KG1 (cell line): ENCODE measurements around the gene ILK.
A peak's percentile ranks its signal among the peaks of the same experiment; 100 is the strongest.

ENCODE experiments used
- DNase-seq: peaks from one replicate; lab custom pipeline; 2025; lab: John Stamatoyannopoulos, UW

The ILK gene

DNA sequence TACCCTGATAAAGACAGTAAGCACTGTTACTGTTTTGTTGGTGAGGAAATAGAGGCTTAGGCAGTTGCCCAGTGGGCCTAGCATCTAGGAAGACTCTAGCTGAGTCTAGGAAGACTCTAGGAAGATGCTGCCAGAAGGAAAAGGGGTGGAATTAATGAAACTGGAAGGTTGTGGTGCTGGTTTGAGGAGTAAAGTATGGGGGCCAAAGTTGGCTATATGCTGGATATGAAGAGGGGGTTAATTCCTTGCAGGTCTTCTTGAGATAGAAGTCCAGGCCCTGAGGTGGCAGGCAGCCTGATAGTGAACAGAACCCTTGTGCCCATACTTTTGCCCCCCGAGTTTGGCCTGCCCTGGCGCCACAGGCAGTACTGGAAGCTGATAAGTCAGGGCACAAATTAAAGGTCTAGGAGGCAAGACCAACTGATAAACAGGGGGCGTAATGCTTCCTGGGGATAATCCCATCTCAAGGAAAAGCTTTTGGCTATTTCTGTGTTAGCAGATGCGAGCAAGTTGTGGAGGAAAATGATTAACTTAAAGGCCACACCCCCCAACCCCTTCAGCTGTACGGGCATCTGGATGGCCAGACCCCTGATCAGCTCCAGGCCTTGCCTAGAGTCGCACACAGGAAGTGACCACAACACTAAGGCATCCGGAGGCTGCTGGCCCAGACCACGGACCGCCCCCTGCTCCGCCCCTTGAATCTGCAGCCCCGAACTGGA, 3.1 kb downstream of the ILK start:
- no peak for DNase-seq

DNA sequence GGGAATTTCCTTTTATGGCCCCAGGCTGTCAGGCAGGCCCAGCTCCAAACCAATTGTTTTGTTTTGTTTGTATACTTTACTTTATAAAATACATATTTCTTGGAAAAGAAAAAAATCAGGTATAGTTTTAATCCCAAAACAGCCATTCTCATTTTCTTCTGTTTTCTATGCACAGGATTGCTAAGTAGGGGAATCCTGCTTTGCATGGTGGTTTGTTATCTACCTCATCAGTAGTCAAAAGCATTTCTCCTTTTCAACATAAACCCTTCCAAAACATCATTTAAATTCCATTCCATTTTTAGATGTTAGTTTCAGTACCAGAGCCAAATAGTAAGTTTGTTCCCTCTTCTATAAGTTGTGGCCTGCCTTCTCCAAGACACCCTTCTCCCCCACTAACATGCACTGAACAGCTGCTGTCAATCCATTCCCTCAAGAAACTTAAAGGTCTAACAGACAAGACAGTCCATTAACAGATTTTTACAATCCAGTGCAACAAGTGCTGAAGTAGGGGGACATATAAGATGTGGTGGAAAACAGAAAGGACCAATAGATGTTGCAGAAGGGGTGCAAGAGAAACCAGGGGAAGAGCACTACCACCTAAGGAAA, 3.7 kb downstream of the ILK start:
- DNase-seq = no peak

DNA sequence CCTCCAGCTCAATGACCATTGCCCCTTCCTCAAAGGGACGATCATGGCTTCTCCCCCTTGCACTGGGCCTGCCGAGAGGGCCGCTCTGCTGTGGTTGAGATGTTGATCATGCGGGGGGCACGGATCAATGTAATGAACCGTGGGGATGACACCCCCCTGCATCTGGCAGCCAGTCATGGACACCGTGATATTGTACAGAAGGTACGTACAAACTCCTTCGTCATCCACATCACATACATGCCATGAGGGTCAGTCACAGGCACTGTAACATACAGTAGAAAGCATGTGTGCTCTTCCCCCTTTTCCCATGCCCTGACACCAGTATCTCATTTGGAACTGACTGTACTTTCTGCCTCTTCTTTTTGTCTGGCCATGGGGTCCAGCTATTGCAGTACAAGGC, 4.4 kb downstream of the ILK start:
- no peak for DNase-seq

DNA sequence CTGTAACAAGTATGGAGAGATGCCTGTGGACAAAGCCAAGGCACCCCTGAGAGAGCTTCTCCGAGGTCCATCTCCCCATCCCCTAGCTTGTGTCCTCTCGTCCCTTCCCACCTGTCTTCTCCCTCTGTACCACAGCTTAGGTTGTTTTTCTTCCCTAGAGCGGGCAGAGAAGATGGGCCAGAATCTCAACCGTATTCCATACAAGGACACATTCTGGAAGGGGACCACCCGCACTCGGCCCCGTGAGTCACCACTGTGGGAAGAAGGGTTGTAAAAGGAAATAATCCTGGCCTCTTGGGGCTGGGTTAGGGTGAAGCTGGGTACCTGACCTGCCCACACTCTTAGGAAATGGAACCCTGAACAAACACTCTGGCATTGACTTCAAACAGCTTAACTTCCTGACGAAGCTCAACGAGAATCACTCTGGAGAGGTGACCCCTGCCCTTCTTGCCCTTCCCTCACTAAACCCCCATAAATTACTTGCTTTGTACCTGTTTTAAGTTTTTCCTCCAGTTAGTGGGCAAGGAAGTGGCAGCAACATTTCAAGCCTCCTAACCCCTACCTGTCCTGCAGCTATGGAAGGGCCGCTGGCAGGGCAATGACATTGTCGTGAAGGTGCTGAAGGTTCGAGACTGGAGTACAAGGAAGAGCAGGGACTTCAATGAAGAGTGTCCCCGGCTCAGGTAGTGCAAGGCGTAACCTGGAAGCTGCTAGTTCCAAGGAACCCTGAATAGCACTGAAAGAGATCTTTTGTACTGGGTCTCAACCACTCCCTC, 5.3 kb downstream of the ILK start:
- DNase-seq = no peak

DNA sequence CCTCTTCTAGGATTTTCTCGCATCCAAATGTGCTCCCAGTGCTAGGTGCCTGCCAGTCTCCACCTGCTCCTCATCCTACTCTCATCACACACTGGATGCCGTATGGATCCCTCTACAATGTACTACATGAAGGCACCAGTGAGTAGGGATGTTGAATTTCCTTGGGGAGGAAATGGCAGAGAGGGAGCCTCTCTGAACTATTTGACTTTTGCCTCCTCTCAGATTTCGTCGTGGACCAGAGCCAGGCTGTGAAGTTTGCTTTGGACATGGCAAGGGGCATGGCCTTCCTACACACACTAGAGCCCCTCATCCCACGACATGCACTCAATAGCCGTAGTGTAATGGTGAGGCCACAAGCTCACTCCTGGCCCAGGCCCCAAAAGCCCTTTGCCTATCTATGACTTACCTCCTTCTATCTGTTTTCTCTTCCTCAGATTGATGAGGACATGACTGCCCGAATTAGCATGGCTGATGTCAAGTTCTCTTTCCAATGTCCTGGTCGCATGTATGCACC, 6.0 kb downstream of the ILK start:
- no peak for DNase-seq

DNA sequence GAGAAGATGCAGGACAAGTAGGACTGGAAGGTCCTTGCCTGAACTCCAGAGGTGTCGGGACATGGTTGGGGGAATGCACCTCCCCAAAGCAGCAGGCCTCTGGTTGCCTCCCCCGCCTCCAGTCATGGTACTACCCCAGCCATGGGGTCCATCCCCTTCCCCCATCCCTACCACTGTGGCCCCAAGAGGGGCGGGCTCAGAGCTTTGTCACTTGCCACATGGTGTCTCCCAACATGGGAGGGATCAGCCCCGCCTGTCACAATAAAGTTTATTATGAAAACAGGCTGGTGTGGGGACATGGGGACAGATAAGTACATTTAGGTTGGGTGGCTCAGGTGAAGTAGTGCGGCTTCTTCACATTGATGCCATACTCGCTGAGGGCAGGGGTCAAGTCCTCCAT, 7.0 kb downstream of the ILK start:
- DNase-seq = no peak

DNA sequence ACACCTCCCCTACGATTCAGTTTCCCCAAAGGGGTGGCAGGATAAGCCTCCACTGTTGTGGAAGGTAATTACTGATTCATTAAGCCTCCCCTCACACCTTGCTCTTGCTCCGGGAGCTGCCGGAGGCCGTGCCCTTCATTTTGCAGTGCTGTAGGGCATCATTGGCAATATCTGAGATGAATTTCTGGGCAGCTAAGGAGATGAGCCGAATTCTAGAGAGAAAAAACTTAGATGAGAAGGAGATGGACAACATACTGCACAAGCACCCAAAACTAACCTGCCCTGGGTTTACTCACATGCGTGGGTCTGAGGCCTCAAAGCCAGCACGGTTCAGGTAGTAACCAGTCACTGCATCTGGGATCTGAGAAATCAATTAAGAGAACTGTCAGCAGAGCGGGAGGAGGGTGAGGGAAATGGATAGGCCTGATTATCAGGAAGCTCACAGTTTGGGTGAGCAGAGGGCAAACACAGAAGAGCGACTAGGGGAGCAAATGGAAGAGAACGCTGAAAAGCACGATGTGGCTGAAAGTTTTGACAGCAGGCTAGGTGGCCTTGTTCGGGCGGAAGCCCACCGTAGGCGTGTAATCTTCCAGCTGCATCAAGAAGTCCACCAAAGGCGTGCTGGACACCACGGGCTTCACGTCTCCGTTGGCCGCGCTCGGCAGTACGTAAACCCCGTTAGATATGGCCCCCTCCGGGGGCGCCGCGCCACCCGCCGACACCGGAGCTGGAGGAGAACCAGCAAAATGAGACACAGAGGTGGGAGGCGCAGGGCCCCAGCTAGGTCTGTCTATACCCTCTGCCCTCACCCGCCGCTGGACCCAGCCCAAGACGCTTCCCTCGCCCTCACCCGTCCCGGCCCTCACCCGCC, 7.8 kb downstream of the ILK start:
- no peak for DNase-seq

DNA sequence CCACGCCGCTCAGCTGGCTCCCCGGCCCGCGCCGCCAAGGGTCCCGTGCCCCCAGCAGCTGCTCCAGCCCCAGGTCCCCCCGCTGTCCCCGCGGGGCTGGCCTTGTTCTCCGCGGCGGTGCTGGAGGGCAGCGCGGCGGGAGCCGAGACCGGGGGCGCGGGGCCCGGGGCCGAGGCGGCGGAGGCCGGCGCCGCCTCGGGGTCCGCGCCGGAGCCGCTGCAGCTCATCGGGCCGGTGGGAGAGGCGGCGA, 8.3 kb downstream of the ILK start:
- no peak for DNase-seq

DNA sequence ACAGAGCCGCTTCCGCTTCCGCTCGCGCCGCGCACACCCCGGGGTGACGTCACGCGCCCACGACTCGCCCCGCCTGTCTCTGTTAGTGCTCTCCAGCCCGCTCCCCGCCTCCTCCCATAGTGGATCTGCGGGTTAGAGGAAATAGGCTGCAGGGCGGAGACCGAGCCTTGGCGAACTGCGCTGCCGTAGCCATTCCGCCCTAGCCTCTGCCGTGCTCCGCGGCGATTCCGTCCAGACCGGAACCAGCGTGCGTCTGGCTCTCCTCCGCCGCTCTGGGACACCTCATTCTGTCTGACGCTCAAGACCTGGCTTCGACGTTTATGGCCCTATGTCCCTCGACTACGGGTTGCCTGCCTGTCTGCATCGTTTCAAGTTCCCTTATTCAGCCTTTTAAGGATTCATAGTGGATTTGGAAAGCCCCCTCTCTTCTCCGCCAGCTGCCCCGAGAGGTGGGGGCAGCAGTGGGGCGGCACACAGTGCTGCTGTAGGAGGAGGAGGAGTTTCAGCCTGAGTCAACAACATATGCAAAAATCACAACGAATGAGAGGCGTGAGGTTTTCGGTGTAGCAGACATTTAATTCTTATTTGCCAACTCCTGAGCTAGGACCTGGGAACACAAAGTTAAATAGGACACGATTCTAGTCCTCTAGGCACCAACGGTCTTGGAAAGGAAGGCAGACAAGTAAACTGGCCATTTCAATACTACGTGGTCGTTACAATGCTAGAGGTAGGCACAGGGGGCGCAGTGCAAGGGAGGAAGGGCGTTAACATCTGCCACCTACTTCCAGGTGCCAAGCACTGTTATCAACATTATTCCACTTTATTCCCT, 8.9 kb downstream of the ILK start, which contains the start of gene TAF10:
TSS of gene TAF10 (minus strand) at position 4 of the 829 bp plus-strand sequence. CDS start 27 bp downstream, outside the sequence.
- DNase-seq = peak; percentile 82

DNA sequence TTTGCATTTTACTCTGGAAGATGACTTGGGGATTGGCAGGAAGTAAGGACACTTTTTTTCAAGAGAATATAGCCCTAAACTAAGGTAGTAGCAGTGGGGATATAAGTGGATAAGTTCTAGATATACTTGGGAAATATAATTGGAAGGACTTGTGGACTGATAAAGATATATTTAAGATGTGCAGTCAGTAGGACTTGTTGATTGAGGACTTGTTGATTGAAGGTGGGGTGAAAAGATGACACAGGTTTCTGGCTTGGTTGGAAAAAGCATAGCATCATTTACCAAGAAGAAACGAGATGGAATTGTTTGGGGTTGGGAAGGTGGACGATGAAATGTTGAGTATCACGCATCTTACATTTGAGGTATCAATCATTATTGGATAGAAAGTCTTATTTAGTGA, 9.9 kb downstream of the ILK start:
- DNase-seq = no peak

DNA sequence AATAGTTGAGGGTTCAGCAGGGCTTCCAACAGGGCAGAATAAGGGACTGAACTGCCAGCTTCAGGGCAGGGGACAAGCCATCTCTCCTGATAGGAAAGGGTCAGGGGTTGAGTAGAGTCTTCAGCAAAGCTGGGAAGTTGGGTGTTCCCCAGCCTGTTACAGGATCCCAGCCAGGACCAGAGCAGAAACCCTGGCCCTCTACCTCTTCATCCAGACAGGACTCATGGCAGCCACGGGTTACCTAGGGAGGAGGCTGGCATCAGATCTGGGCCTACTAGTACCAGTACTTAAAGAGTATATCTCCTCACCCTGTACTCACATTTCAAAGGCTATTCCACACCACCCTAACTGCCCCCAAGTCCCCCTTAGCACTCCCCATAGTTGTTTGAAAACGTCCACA, 10.9 kb downstream of the ILK start:
- no peak for DNase-seq

DNA sequence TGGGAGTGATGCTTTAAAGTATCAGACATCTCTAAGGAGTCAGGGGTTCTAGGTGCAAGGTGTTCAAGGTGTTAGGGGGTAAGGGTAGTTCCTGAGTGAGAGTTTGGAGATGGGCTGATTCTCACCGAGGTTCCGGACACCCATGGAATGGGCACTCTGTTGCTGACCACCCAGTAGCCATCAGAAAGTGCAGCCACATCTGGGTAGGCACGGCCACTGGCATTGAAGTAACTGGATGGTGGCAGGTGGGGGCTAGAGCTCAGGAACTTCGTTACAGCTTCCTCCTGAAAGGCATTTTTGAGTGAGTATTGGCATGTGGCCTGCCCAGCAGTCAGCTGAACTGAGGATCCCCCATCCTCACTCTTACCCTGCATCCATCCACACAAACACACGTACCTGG, 11.5 kb downstream of the ILK start:
- DNase-seq = no peak

DNA sequence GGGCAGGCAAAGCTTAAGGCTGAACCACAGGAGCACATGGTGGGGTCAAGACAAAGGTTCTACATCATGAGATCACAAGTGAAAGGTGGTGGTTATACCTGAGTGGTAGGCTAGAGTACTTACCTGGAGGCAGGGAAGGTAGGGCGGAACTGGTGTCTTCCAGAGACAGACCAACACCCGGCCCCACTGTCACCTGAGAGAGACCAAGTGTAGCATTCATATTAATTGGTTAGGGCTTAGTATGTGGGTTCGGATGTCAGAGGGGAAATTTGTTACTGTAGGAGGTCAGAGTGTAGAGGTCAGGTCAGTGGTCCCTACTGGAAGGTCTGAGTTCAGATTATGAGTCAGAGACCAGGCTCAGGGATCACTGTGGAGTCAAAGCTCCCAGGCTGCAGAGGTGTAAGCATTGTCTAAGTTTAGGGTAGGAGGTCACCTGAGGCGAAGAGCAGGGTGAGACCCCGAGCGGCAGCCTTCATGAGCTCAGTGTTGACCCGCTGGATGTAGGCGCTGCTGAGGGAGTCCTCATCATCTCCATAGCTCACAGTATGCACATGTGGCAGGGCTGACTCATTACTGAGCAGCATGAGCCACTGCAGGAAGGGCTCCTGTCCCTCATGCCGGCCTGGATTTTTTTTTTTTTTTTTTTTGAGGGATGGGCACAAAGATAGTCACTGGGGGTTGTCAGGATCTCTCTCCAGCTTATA, 12.5 kb downstream of the ILK start:
- DNase-seq = no peak

DNA sequence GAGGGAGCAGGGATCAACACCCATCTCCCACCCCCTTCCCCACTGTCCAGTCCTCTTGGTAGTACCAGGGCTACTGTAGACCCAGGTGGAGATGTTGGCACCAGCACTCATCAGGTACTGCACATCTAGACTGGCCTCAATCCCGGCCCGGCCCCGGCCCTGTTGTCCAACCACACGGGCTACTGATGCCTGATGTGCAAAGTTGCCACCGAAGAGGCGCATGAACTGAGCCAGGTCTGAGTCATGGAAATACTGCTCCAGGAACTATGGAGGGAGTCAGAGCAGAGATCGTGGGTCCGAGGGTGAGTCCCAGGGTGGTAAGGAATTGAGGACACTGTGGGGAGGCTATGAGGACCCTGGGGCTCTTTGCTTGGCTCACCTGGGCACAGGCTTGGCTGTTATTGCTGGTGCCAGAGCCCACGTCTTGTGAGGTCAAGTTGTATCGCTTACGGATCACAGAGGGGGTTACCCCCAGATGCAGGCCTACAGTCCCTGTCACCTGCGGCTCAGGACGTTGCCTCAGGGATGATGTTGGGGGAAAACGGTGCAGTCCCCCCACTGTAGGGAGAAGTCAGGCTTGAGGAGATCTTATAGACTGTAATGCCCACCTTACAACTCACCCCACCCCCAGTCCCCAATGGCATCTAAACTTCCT, 13.1 kb downstream of the ILK start:
- no peak for DNase-seq

DNA sequence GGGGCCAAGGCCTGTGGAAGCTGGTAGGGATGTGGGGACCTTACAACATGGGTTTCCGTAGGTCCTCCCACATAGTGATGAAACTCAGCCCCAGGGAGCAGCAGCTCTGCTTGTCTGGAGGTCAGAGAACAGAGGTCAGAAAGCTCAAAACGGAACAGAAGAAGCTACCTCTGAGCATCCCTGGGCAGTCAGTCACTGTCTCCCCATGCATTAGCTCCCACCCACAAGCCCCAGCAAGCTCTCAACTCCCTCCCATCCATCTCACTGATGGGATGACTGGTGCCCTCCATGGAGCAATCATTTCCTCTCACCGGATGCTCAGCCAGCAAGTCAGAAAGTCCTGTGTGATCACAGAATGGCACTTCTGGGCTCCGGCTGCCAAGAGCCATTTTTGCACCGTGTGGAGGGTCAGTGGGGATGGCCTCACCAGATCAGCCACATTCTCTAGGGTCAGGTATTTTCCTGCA, 13.8 kb downstream of the ILK start:
- no peak for DNase-seq

DNA sequence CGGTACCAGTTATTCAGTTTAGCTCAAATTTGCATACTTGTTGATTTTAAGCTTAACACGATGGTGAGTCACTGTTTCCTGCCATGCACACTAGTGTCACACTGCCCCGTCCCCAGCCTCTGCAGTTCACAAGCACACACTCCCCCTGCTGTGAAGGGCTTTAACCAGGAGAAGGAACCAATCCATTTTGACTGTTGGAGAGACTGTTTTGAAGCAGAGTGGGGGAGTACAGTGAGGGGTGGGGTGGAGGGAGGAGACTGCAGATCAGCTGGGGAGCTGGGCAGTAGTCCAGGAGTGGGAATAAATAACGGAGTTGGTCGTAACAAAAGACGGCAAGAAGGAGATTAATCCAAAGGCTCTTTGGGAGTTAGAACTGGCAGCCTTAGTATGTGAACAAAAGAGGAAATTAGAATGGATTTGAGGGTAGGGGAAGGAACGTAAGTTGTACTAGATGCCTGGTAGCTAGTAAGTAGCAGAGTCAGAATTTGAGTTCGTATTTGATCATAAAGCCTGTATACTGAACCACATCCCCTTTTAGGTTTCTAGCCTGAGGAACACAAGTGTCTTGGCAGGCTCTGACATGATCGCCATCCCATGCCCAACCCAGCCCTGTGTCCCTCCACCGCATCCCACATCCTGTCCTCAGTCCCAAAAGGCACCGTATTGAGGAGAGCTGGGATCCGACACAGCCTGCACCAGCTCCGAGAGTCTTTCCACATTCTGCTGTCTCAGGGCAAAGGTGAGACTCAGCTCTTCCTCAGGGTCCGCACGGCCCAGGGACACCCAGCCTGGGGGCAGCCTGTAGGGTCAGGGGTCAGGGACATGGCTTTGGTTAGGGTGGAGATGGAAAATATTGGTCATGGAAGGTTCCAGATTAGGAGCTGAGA, 14.8 kb downstream of the ILK start:
- DNase-seq = peak; percentile 42

DNA sequence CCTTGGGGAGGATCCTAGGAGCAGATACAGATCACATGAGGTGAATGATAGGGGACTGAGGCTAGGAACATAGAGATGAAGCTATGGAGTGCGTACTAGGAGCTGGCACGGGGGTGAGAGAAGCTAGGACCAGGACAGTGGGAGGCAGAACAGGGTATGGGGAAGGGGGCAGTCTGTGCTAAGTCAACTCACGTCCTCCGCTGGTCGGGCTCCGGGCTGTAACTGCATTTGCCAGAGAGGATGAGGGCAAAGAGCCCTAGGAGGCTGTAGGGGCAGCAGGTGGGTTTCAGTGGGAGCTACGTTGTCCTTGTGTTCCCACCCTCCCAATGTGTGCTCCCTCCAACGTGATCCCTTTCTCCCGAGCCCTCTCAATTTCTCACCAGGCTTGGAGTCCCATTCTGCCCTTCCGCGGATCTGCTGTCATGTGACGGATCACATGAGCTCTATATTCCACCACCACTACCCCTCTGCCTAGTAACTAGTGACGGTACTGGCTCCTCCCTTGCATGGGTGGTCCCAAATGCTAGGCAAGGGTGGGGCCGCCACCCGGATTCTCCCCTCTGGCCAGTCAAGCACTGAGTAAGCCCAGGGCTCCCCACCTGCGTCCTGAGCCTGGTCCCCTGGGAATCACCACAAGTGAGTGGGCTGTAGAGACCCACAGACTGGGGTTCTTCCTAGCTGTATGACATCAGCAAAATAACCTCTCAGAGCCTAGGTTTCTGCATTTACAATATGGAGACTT, 15.6 kb downstream of the ILK start, which contains the start of gene TPP1:
TSS of gene TPP1 (minus strand) at position 419 of the 742 bp plus-strand sequence. CDS start at position 397, 22 bp downstream.
- DNase-seq = peak; percentile 87

DNA sequence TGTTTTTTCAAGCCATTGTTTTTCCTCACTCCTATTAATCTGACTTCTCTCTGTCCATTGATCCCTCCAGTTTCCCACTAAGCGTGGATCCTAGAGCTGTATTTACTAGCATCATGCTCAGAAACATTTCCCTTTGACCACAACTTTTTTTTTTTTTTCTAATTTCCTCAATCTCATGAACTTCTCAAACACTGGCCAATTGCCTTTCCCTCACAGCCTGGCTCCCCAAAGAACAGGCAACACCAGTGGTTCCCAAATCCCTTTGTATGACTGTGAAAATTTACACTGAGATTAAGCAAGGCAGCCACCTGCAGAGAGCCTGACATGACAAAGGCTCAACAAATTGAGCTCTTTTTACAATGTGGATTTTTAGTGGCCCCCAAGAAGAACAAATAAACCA, 17.1 kb downstream of the ILK start:
- DNase-seq = no peak
